Neural cell (in vitro differentiated cells): ENCODE results near the gene PTPRC. TPM values are rescaled to one million over a fixed set of nuclear protein-coding genes. Genes with fewer than 3 reads are reported as not detected.

Source experiments
- H2AFZ ChIP-seq: fragments of 200-600, 300-800 bp; sonication (generic), shearing (Covaris generic); 2 replicates; pipeline ENCODE4 v1.6.0; 2014; ENCODE audit warnings: low read depth, mild to moderate bottlenecking, antibody characterized with exemption, low read length, moderate library complexity
- H3F3A ChIP-seq: fragments of 200-600 bp; shearing (Covaris generic); 2 replicates; pipeline ENCODE4 v1.6.1; 2016; ENCODE audit warnings: mild to moderate bottlenecking, moderate library complexity, mixed read lengths, antibody characterized with exemption, low read length; ENCODE audit not compliant: insufficient read depth, poor library complexity, severe bottlenecking
- H3K27ac ChIP-seq: fragments of 200-600, 300-800 bp; sonication (generic), shearing (Covaris generic); 2 replicates; pipeline ENCODE4 v1.5.1; 2014; ENCODE audit warnings: mild to moderate bottlenecking, low read length, moderate library complexity
- H3K27me3 ChIP-seq: fragments of 300-800, 200-600 bp; sonication (generic), shearing (Covaris generic); 2 replicates; pipeline ENCODE4 v1.6.0; 2014; ENCODE audit warnings: mild to moderate bottlenecking, low read depth, low read length, moderate library complexity; ENCODE audit not compliant: insufficient read depth
- H3K36me3 ChIP-seq: fragments of 300-800, 200-600 bp; sonication (generic), shearing (Covaris generic); 2 replicates; pipeline ENCODE4 v1.5.1; 2014; ENCODE audit warnings: mild to moderate bottlenecking, antibody characterized with exemption, low read length, moderate library complexity; ENCODE audit not compliant: insufficient read depth
- H3K4me2 ChIP-seq: fragments of 300-800, 200-600 bp; sonication (generic), shearing (Covaris generic); 2 replicates; pipeline ENCODE4 v1.6.0; 2014; ENCODE audit warnings: mild to moderate bottlenecking, low read length
- H3K4me3 ChIP-seq: fragments of 300-800, 200-600 bp; sonication (generic), shearing (Covaris generic); 2 replicates; pipeline ENCODE4 v1.5.1; 2014; ENCODE audit warnings: mild to moderate bottlenecking, low read length, moderate library complexity
- H3K79me2 ChIP-seq: fragments of 200-600 bp; shearing (Covaris generic); replicated peaks from 2 replicates; pipeline ENCODE4 v1.6.0; 2014; ENCODE audit warnings: mild to moderate bottlenecking, low read length, moderate library complexity; ENCODE audit not compliant: insufficient read depth
- H3K9ac ChIP-seq: fragments of 300-800, 200-600 bp; sonication (generic), shearing (Covaris generic); 2 replicates; pipeline ENCODE4 v1.6.1; 2016; ENCODE audit warnings: mild to moderate bottlenecking, low read length, mixed read lengths
- H3K9me2 ChIP-seq: fragments of 200-600 bp; shearing (Covaris generic); 2 replicates; pipeline ENCODE4 v1.6.1; 2016; ENCODE audit warnings: mild to moderate bottlenecking, low read length, mixed read lengths; ENCODE audit not compliant: insufficient read depth
- H3K9me3 ChIP-seq: fragments of 200-600, 300-800 bp; sonication (generic), shearing (Covaris generic); 2 replicates; pipeline ENCODE4 v1.6.1; 2016; ENCODE audit warnings: mild to moderate bottlenecking, mixed run types, low read length, moderate library complexity, mixed read lengths
- H4K20me1 ChIP-seq: fragments of 200-600 bp; shearing (Covaris generic); 2 replicates; pipeline ENCODE4 v1.6.1; 2016; ENCODE audit warnings: mild to moderate bottlenecking, mixed run types; ENCODE audit not compliant: insufficient read depth
- CTCF ChIP-seq: fragments of 450-650 bp; IDR thresholded peaks from 2 replicates; pipeline ENCODE4 v1.5.1; 2014; ENCODE audit warnings: antibody characterized with exemption, mild to moderate bottlenecking, moderate library complexity; ENCODE audit not compliant: poor library complexity, severe bottlenecking
- EP300 ChIP-seq: fragments of 450-650 bp; conservative IDR thresholded peaks from 2 replicates; pipeline ENCODE4 v1.6.1; 2014; ENCODE audit warnings: antibody characterized with exemption, mild to moderate bottlenecking, moderate library complexity; ENCODE audit not compliant: poor library complexity, severe bottlenecking
- EZH2 ChIP-seq: fragments of 200-600, 300-800 bp; shearing (Covaris generic), sonication (generic); IDR thresholded peaks from 2 replicates; pipeline ENCODE4 v1.6.1; 2014; ENCODE audit warnings: antibody characterized with exemption, low read length, borderline replicate concordance, mild to moderate bottlenecking; ENCODE audit not compliant: insufficient read depth, poor library complexity, severe bottlenecking
- MXI1 ChIP-seq: fragments of 450-650 bp; conservative IDR thresholded peaks from 2 replicates; pipeline ENCODE4 v1.6.1; 2014; ENCODE audit warnings: antibody characterized with exemption, mild to moderate bottlenecking; ENCODE audit not compliant: poor library complexity, severe bottlenecking
- POLR2AphosphoS5 ChIP-seq: IDR thresholded peaks from 2 replicates; pipeline ENCODE4 v1.6.1; 2012
- RAD21 ChIP-seq: fragments of 450-650 bp; conservative IDR thresholded peaks from 2 replicates; pipeline ENCODE4 v1.6.1; 2014; ENCODE audit warnings: antibody characterized with exemption, mild to moderate bottlenecking, moderate library complexity
- REST ChIP-seq: IDR thresholded peaks from 2 replicates; pipeline ENCODE4 v1.6.1; 2012; ENCODE audit warnings: borderline replicate concordance
- SMC3 ChIP-seq: fragments of 450-650 bp; conservative IDR thresholded peaks from 2 replicates; pipeline ENCODE4 v1.6.1; 2014; ENCODE audit warnings: antibody characterized with exemption, mild to moderate bottlenecking, moderate library complexity; ENCODE audit not compliant: poor library complexity
- TAF1 ChIP-seq: IDR thresholded peaks from 2 replicates; pipeline ENCODE4 v1.6.1; 2012; ENCODE audit warnings: low read depth
- polyA plus RNA-seq: library from polyadenylated mRNA; depleted of rRNA; stranded (reverse); fragments of >200 nt; gene quantifications from 2 replicates; pipeline ENCODE4 v1.2.3, GENCODE V29; 2014

The PTPRC gene
- polyA plus RNA-seq, 1 donor from 2014 or later: 0.12 TPM

- H3K4me2 ChIP-seq: peak overlapping the region; percentile 16
- TF ChIP-seq TAF1 (no peak), RAD21 (peak; percentile 35), EP300 (peak; percentile 49), SMC3 (peak; percentile 47), MXI1 (peak; percentile 53), CTCF (no peak), POLR2AphosphoS5 (no peak), REST (no peak), EZH2 (no peak)
- H4K20me1 ChIP-seq: no peaks in the 10 kb centered on the region
- H3F3A ChIP-seq: peaks cover 3% of the 10 kb centered on the region
- no peaks in the 10 kb centered on the region for H3K36me3 ChIP-seq
- H2AFZ ChIP-seq: peak overlapping the region; percentile 21
- H3K9ac ChIP-seq: peak overlapping the region; percentile 18
- no peaks in the 10 kb centered on the region for H3K79me2 ChIP-seq
- H3K27me3 ChIP-seq: no peaks in the 10 kb centered on the region
- H3K27ac ChIP-seq: peak overlapping the region; percentile 61
- H3K4me3 ChIP-seq: peak overlapping the region; percentile 51
- H3K9me3 ChIP-seq: no peaks in the 10 kb centered on the region
- H3K9me2 ChIP-seq: no peaks in the 10 kb centered on the region
These were observed 43.3 kb downstream of the PTPRC start for GRCh38 chr1:198681831-198682759.

GRCh38 chr1:198682850-198683249, 44.0 kb downstream of the PTPRC start:
- peaks cover 3% of the 10 kb centered on the region for H3F3A ChIP-seq
- no peaks in the 10 kb centered on the region for H3K9me3 ChIP-seq
- H3K9me2 ChIP-seq: no peaks in the 10 kb centered on the region
- H3K36me3 ChIP-seq: no peaks in the 10 kb centered on the region
- TF ChIP-seq EZH2 (no peak), TAF1 (no peak), RAD21 (no peak), EP300 (no peak), POLR2AphosphoS5 (no peak), CTCF (no peak), SMC3 (no peak), REST (no peak), MXI1 (no peak)
- H3K4me2 ChIP-seq: no peak overlapping the region
- H4K20me1 ChIP-seq: no peaks in the 10 kb centered on the region
- H3K27ac ChIP-seq: peak overlapping the region; percentile 61
- no peak overlapping the region for H3K4me3 ChIP-seq
- H3K9ac ChIP-seq: no peak overlapping the region
- no peaks in the 10 kb centered on the region for H3K79me2 ChIP-seq
- H3K27me3 ChIP-seq: no peaks in the 10 kb centered on the region
- H2AFZ ChIP-seq: no peak overlapping the region
